ENCODE measurements around the gene MYO9A.

MYO9A gene

DNA sequence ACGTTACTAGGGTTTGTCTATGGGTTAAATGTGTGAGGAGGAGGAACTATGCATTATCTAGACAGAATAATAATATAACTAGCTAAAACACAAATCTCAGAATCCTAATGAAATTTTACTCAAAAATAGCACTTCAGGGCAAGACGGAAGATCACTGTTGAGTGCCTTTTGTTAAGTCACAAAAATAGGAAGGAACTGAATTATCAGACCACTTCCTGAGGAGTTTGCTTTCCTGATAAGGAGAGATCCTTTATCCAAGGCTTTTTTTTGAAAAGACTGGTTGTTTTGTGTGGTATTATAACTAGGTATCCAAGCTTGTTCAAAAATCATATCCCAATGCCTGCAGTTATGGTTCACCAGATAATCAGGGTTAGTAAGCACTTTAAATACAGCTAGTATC, 273.0 kb downstream of the MYO9A start:
- H3K4me3 ChIP-seq (ENCODE audit: control insufficient read depth, low read depth, low read length) = no peak overlapping the region
- no peak for DNase-seq (ENCODE audit: low read depth)
- TF ChIP-seq CTCF (conservative IDR thresholded peaks at IDR 0.05; ENCODE audit: control insufficient read depth, insufficient read depth, low read depth, low read length) = no peak

DNA sequence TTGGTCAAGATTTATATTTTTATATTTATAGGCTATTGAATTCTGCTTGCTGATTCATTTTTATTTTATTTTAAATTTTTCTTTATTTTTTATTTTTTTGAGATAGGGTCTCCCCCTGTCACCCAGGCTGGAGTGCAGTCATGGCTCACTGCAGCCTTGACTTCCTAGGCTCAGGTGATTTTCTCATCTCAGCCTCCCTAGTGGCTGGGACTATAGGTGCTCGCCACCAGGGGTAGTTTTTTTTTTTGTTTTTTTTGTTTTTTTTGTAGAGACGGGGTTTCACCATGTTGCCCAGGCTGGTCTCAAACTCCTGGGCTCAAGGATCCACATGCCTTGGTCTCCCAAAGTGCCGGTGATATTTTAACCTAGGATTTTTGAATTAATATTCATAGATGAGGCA, 276.4 kb downstream of the MYO9A start:
- no peak overlapping the region for H3K4me3 ChIP-seq (ENCODE audit: control insufficient read depth, low read depth, low read length)
- no peak for TF ChIP-seq CTCF (conservative IDR thresholded peaks at IDR 0.05; ENCODE audit: control insufficient read depth, insufficient read depth, low read depth, low read length)
- no peak for DNase-seq (ENCODE audit: low read depth)

GRCh38 chr15:71830981-71831380, 287.0 kb downstream of the MYO9A start:
- TF ChIP-seq CTCF (conservative IDR thresholded peaks at IDR 0.05; ENCODE audit: control insufficient read depth, insufficient read depth, low read depth, low read length) = no peak
- no peak for DNase-seq (ENCODE audit: low read depth)
- no peak overlapping the region for H3K4me3 ChIP-seq (ENCODE audit: control insufficient read depth, low read depth, low read length)

DNA sequence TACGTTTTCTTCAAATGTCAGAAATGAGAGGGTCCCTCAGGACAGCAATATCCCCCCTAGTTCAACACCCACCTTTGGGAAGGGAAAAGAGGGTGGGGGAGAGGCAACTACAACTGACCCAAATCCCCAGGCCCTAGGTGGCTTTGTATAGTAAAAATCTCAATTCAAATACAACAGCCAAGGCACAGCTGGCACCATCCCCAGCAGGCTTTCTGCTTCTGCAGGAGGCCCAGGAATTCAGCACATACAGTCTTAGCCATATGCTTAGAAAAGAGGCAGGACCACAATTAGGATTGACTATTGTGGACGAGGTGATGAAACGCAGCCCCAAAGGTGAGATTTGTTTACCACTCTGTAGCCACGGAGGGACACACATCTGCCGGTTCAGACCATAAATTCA, 291.8 kb downstream of the MYO9A start:
- DNase-seq (ENCODE audit: low read depth) = no peak
- H3K4me3 ChIP-seq (ENCODE audit: control insufficient read depth, low read depth, low read length) = no peak overlapping the region
- no peak for TF ChIP-seq CTCF (conservative IDR thresholded peaks at IDR 0.05; ENCODE audit: control insufficient read depth, insufficient read depth, low read depth, low read length)

- H3K4me3 ChIP-seq (ENCODE audit: control insufficient read depth, low read depth, low read length) = no peak overlapping the region
- no peak for TF ChIP-seq CTCF (conservative IDR thresholded peaks at IDR 0.05; ENCODE audit: control insufficient read depth, insufficient read depth, low read depth, low read length)
- no peak for DNase-seq (ENCODE audit: low read depth)
These were observed 292.8 kb downstream of the MYO9A start for GRCh38 chr15:71825021-71825730.

DNA sequence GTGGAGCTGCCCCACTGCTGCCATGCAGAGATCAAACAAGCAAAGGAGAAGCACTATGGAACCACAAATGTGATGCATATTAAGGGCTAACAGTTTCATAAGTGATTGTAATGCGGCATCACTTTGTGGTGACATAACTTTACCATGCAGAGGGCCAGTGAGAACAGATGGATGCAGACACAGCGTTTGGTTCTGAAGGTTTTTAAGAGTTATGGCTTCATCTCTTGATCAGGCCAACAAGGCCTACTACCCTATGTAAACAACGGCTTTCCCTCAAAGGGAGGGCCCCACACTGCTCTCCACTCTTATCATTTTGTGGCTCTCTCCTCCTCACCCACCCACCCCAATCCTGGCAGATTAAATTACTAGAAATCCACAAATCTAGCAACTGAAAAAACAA, 294.1 kb downstream of the MYO9A start:
- H3K4me3 ChIP-seq (ENCODE audit: control insufficient read depth, low read depth, low read length) = no peak overlapping the region
- no peak for TF ChIP-seq CTCF (conservative IDR thresholded peaks at IDR 0.05; ENCODE audit: control insufficient read depth, insufficient read depth, low read depth, low read length)
- no peak for DNase-seq (ENCODE audit: low read depth)

Measured in fibroblast of mammary gland (primary cell).